ENCODE results near the gene MAP2K5.
A peak's percentile ranks its signal among the peaks of the same experiment; 100 is the strongest.

MAP2K5 gene

DNA sequence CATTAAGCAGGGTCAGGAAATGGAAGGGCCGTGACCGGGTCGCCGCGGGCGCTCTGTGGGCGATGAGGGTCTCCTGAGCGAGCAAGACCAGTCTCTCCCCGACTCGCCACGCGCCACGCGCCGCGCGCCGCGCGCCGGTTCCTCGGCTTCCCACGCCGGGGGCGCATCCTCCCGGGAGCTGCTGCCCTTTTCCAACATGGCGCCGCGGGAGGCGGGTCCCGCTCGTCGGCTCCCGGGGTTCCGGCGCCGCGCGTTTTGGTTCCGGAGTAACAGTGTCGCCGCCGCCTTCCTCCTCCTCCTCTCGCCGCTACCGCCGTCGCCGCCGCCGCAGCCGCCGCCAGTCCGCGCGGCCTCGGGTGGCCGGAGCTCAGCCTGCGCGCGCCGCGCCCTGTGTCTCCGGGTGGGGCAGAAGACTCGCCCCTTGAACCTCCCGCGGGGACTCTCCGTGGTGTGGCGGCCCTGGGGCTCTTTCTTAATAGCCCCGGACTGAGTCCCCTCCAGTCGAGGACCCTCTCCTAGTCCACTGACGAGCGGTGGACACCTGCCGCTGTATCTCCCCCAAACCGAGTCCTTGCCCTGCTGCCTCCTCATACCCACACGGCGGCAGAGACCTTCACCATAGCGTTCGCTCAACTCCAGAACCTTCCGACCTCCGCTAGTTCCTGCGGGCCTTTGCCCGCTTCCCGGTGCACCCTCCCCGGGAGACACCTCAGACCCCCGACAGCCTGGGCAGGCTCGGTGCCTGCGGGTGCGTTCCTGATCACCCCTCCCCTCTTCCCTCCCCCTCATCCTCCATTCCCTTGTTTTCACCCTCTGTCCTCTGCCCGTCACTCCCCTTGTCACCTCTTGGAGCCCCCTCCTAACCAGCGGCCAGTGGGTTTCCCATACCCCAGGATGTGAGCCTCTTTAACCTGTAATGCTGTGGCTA lies at the start of gene MAP2K5:
Gene MAP2K5, plus strand, starts transcription at position 284 of the 928 bp plus-strand sequence. Its CDS starts 633 bp downstream, at position 917.
- DNase-seq, result peak; percentile 4

DNA sequence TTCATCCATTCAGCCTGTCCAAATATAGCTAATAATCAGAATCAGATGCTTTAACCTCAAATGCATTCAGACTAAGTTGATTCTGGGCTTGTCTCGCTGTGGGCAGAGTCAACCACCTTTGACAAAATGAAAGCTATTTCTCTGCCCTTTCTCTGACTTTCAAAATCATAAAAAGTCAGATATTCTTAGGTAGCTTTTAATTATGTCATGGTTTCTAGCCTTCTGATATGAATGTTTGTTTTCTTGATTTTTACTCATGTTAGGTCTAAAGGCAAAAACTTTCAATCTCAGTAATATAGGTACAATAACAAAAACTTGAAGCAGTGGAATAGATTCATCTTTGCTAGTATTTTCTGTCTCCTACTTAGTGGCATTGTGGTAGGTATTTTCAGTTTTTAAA lies 46.9 kb upstream of the MAP2K5 start:
- no peak for DNase-seq

DNA sequence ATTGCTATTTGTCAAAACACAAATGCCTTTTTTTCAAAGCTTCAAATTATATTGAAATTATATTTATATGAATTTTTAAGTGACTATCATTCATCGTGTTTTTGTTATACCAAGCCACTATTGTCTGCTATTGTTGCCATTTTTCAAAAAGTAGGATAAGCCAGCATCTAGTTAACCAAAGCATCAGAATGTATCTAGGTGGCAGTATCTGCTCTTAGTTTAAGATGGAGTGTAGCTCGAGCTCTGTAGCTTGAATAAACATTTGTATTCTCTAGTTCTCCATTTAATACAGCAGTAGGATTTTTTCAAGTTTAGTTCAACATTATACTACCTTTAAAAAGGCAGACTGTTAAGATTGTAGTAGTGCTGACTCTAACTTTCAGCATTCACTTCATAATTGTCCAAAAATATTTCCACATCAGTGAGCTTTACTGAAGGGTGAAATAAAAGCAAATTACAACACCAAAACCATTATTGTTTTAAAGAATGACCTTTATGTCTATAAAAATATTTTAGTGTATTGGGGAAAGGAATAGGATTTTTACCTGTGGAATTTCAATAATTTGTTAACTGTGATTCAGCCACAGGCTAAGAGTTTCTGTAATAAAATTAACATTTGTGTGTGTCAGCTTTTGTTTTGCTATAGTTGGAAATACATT lies 41.2 kb upstream of the MAP2K5 start:
- DNase-seq, result peak; percentile 6

DNA sequence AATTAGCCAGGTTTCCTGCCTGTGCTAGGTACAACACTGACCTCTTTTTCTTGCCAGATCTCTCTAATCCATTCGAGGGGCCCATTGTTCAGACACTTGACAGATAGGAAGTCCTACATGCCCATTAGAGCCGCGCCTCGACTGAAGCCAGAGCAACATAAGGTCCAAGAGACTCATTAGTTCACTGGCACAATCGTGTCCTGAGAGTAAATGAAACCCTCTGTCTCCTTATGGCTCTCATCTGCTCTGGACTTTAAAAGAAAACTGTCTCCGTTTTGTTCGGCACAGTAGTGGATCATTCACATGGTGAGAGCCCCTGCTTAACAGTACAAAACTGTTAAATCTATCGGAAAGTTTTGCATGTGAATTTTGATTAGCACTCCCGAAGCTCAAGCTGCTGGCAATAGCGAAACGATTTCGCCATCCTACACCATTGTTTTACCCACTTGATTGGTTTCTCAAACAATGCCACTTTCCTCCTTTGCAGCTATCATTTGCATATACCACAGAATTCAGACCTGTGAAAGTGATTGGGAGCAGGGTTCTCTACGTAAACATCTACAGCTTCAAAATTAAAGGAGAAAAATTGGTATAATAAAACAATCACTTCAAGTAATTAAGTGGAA lies 40.6 kb upstream of the MAP2K5 start:
- no peak for DNase-seq

DNA sequence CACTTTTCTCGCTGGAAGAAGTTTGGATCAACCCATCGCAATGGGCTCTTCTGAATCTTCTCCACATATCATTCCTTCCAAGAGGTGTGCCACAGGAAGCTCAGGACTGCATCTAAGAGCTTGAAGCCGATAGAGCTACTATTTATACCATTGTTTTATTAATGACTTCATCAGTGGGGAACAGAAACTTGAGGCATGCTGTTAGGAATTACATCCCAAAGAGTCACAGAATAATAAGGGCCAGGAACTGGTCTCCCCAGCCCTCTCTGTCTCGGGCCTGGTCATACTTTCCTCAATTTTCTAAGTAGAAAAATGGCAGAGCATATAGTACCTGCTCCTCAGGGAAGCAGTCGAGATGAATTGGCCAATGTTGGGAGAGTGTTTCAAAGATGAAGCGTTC lies 38.4 kb upstream of the MAP2K5 start:
- DNase-seq, result no peak

DNA sequence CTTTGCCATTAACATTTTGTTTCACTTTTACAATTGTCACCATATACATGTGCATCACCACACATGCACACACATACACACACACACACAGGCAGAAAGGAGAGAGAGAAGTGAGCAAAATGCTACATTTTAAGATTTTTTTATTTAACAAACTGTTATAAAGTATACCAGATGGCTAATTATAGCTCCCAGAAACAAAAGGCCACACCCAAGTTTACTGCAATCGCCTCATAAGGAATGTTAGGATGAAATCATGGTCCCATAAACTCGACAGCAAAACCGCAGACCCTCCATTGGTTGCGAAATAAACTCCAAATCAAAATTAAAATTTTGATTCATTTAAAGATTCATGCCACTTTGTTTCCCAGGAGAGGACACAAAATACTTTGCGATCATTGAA lies 37.7 kb upstream of the MAP2K5 start:
- no peak for DNase-seq

DNA sequence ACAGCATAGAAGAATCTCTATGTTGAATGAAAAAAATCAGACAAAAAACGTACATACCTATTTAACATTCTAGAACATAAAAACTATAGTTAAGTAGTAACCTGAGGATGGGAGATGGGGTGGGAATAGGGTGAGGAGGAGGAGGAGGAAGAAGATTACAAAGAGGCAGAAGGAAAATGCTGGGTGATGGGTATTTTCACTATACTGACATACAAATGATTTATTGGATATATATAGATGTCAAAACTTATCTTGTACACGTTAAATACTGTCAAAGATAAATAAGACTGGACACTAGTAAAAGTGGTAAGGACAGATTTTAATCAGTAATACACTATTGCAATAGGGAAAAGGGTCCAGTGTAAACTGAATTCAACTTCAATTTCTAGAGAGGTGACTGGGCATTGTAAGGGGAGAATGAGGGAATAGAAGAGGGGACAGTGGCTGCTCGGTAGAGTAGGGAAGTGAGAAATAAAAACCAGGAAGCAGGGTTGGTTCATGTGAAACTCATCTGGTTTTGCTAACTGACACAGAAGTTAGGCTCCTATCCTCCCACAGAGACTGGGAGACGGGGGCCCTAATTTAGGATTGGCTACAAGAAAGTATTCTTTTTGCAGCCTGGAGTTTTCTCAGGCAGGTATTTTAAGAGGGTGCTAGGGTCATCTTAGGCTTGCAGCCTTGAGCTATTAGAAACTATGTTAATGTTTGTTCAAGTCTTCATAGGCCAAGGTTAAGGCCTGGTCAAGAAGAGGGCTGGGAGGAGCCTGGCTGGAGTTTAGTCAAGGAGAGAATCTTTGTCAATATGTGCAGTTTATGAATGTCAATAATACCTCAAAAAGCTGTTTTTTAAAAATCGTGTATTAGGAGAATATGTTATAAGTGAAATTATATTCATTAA lies 36.6 kb upstream of the MAP2K5 start:
- no peak for DNase-seq

DNA sequence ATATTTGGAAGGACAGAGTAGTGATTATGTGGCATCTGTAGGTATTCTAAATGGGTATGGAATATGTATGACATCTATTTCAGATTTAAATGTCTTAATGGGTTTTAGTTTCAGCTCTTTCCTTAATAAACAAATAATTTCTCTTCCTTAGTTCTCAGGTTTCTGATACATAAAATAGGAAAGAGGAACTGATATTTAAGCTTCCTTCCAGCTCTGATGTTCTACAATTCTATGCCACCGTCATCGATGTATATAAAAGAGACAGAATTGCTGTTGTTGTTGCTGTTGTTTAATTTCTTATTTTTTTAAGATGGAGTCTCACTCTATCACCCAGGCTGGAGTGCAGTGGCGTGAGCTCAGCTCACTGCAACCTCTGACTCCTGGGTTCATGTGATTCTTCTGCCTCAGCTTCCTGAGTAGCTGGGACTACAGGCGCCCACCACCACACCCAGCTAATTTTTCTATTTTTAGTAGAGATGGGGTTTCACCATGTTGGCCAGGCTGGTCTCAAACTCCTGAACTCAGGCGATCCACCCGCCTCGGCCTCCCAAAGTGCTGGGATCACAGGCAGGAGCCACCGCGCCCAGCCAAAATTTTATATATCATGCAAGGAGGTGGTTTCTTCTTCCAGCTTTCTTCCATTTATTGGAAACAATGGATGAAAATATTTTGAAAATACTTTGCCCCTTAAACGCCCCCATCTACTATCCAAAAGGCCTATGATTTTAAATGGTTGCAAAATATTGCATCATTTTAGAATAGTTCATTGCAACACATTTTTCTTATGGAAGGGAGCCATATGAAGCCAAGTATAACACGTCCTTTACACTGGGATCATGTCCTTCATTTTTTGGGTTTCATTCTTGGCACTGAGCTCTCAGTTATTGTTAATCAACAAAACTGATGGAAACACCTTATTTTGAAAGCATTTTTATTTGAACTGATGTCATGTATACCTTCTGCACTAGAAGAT lies 35.4 kb upstream of the MAP2K5 start:
- DNase-seq, result no peak

DNA sequence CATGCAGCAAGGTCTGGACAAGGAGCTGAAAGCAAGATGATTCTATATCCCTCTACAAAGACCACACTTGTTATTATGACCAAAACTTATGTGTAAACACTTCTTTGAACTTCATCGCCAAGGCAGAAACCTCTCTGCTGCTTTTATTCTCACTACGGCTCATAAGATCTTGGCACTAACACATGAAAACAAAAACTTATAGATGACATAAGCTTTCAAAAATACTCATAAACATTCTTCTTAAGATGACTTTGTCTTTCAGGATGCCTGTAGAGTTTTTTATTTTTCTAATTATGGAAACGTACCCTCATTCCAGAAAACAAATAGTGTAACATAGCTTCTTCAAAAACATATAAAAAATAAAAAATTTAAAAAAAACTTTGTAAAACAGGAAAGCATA lies 34.1 kb upstream of the MAP2K5 start:
- DNase-seq, result no peak

DNA sequence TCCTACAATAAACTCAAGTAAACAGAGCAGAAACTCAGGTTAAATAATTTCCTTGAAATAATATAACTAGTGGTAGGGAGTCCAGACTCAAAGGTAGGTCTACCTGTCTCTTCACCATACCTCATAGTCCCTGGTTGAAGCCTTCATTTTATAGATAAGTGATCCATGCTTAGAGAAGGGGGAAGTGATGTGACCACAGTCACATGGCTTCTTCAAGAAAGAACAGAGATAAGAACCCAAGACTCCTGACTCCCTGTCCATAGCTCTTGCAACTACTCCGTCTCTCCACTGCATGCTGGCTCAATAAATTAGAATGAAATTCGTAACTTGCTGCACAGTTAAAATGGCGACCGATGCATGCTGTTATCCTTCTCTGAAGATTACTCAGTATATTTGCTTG lies 32.6 kb upstream of the MAP2K5 start:
- no peak for DNase-seq

DNA sequence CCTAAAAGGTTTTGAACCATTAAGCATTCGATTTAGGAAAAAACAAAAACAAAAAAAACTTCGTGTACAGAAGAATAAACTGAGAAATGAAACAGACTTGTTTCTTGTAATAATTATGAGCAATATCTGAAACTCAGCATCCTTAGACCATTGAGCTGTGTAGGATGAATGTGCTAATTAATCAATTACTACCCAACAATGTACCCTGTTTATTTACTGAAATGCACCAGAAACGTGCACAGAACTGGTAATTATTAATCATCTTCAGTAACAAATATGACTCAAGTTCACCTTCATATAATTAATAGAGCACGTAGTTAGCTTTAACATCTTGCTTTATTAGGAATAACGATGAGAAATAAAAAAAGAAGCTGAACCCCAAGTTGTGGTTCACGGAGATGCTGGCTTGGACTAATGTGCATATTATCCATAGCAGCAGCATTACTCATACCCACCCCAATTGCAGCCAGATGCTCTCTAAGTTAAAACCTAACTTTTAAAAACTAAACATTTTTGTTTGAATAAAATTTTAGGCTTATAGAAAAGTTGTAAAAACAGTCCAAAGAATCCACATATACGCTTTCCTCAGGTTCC lies 31.8 kb upstream of the MAP2K5 start:
- DNase-seq, result no peak

DNA sequence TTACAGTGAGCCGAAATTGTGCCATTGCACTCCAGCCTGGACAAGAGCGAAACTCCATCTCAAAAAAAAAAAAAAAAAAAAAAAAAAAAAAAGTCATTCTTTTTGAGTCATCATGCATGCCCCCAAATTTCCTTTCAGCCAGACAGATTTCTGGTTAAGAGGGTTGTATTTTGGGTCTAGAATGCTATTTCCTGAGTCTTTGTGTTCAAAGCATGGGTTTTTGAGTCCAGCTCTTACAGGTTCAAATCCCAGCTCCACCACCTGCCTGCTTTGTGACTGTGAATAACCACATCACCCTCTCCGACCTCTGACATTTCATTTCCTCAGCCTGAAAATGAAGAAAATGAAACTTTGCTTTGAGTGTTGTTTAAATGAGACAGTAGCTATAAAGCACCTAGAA lies 30.9 kb upstream of the MAP2K5 start:
- no peak for DNase-seq

DNA sequence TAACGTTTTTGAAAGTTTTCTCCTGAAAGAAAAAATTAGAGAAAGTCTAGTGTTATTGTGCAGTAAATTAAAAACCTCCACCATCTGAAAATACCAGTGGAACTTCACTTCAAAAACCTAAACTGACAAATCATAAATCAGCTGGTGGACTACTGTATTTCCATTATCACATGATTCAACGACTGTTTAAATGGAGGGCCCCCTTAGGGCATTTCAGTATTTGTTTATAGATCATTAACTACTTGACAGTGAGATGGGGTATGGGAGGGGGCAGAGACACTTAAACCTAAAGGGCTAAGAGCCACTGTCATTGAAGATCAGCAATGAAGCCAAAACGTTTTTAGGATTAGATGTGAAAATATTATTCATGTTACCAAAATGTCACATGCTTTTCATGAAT lies 30.4 kb upstream of the MAP2K5 start:
- no peak for DNase-seq

DNA sequence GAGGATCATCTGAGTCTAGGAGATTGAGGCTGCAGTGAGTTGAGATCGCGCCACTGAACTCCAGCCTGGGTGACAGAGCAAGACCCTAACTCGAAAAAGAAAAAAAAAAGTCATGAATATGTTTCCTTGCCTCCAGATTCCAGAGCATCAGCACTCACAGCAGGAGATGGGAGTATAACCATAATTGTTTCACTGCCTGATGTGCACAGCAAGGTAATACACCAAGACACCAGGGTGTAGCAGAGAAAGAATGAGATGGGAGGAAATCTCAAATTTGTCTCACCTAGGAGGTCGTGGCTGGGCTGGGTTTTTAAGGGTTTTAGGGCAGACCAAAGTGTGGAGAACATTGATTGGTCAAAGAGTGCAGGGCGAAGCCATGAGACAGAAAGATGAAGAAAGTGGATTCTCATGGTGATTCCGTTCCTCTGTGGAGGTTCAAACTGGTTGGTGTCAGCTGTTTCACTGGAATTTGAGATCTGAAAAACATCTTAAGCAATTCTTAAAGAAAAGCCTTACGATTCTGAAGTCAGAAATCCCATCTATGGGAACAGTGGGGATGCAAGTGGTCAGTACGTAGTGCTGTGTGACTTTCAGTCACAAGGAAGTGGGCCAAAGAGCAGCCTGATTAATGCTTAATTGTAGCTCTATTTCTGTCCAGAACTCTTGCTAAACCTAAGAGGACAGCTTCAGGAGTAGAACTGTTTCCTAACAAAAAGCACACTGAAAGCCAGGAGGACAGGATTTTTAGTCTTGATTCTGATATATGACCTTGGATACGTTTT lies 29.4 kb upstream of the MAP2K5 start:
- DNase-seq, result no peak

DNA sequence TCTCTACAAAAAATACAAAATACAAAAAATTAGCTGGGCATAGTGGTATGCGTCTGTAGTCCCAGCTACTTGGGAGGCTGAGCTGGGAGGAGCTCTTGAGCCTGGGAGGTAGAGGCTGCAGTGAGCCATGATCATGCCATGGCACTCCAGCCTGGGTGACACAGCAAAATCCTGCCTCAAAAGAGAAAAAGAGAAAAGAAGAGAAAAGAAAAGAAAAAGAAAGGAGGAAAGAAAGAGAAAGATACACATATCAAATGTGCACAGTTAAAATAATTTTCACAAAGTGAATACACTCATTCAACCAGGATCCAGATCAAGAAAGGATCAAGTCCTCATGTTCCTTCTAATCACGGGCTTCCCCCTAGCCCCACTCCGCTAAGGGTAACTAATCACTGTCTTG lies 27.4 kb upstream of the MAP2K5 start:
- no peak for DNase-seq

DNA sequence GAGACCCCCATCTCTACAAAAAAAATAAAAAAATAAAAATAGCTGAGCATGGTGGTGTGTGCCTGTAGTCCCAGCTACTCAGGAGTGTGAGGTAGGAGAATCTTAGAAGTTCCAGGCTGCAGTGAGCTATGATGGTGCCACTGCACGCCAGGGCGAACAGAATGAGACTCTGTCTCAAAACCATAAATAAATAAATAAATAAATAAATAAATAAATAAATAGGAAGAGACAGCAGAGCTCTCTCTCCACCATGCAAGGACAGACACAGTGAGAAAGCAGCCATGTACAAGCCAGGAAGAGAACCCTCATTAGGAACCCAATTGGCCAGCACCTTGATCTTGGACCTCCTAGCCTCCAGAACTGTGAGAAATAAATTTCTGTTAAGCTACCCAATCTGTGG lies 26.9 kb upstream of the MAP2K5 start:
- DNase-seq, result no peak

DNA sequence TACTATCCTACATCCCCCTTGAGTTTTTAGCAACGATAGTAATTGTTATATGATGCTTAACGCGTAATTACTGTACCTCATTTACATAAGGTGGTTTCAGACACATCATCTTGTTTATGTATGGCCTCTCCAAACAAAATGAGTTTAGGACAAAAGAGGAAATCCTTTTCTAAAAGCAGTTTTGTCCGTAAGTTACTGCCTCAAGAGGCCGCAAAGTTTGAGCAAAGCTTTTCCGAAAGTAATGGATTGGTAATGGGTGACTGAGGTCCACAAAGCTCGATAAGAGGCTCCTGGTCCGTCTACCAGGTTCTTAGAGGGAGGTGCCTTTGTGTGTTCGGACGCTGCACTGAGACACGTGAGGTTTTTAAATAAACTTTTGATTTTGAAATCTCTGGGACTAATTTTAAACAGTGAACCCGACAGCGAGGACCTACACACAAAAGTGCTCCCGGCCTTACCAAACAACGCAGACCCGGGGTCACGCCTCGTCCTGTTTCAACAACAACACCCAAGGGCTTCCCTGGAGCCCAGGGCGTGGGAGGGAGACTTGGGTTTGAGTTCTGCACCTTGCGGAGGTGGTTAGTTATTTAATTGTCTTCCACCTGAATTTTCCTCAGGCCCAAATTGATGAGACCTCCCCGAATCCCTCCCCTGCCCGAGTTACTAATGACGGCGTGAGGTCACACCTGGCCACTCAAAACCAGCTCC lies 22.0 kb upstream of the MAP2K5 start:
- no peak for DNase-seq

DNA sequence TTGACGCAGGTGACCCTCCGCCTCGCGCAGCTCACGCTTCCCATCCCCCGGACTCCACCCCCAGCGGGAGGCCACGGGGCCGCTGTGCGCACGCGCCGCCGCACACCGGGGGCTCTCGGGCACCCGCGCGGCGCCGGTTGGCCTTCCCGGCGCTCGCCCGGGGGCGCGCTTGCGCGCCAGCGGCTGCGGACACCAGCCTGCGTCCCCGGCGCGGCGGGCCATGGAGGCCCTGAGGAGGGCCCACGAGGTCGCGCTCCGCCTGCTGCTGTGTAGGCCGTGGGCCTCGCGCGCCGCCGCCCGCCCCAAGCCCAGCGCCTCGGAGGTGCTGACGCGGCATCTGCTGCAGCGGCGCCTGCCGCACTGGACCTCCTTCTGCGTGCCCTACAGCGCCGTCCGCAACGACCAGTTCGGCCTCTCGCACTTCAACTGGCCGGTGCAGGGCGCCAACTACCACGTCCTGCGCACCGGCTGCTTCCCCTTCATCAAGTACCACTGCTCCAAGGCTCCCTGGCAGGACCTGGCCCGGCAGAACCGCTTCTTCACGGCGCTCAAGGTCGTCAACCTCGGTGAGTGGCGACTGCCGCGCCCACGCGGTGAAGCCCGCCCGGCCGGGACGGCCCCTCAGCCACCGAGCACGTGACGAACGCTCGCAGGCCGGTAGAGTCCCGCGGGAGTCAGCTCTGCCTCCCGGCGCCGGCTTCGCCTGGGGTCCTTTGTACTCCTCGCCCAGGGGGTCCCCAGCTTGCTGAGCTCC lies 21.3 kb upstream of the MAP2K5 start, which contains the start of gene C15orf61:
Gene C15orf61, plus strand, starts transcription at position 103 of the 754 bp plus-strand sequence. Its CDS starts 118 bp downstream, at position 221.
- DNase-seq, result no peak

Measured in NCI-H1694 (cell line).